HTR-8/SVneo (cell line): Measurements from ENCODE around the gene HOXC11.

Experiments used
- DNase-seq: peaks from one replicate; pipeline ENCODE4 v3.0.0; 2011; ENCODE audit warnings: low spot score, mixed read lengths; ENCODE audit not compliant: insufficient read length
- FAIRE-seq: peaks from 2 replicates; lab custom pipeline; 2011; peaks lifted over from hg19 to GRCh38; lab: Jason Lieb, UNC

Gene HOXC11

DNA sequence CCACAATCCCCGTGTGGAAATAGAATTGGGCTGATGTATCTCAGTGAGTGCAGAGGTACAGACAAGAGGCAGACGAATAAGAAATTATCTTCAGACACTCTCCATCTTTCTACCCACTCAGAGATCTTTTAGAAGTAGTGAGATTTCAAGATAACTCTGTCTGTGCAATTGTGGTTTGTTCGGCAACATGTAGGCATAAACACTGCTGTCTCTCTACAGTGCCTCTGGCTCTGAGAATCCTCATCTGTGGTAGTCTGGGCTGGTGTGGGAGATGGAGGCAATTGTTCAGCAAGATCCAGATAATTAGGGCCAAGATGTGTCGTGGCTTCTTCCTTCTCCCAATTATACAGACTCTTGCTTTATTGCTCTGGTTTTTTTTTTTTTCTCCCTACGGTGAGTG lies 31.2 kb upstream of the HOXC11 start:
- DNase-seq (no peak), FAIRE-seq (no peak)

DNA sequence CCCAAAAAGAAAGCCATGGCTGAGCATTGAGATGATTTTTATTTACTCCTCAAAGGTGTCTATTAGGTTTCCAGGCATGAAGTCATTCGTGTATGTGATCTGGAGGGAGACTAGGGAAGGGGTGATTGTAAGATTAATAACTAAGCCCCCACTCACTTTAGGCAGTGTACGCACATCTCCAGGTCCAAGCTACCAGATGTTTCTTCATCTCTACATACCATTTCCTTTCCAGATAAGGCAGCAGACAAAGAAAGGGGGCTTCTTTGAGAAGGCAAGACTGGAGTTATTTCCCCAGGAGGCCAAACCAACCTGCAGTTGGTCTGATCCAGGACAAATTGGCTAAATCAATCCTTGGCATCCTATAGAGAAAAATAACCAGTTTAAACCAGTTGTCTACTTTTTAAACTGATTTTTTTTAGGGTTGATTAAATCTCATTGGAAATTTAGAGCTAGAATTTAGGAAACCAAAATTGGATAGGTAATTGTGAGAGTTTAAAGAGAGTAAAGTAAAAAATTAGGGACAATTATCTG lies 30.4 kb upstream of the HOXC11 start:
- no peak for DNase-seq
- no peak for FAIRE-seq

GRCh38 chr12:53944209-53944608 lies 28.7 kb upstream of the HOXC11 start:
- FAIRE-seq (no peak), DNase-seq (no peak)

- DNase-seq (no peak), FAIRE-seq (no peak)
Observed at GRCh38 chr12:53944907-53945847, 27.7 kb upstream of the HOXC11 start.

GRCh38 chr12:53947743-53948142 lies 25.2 kb upstream of the HOXC11 start:
- DNase-seq (no peak), FAIRE-seq (no peak)

DNA sequence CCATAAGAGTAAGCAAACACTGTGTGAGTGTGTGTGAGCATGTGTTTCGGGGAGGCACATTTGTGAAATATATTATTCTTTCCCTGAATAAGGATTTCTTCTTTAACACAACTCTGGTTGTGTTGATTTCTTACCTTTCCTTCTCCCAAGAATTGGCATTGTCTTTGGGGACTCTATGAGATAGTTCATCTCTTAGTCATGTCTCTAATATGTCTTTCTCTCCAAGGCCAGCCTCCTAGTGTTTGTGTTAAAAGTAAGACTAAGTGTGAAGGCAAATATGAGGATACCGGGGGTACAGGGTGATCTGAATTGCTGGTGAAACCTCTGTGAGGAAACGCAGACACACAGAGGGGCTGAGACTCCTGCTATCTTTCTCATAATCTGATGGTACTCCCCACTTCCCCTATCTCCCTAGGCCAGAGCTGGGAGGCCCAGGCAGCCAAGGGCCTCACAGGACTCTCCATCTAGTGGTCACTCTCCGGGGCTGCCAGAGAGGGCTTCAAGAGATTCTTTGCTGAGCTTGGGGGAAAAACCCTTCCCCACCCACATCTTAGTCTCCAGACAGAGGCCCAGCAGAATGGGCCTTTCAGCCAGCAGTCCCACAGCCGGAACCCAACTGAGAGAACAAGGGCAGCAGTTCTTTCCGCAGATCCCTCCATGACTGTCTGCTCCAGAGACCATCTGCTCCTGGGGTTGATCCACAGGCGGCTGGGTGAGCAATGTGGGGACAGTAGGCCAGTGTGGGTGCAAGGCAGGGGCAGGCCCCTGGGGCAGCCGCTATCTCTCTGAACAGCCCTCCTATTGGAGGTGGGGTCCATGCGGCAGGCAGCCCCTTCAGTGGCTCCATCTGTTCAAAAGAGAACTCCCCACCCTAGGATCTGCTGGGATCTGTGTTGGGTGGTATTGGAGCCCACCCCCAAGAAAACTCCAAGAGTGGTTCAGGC lies 24.0 kb upstream of the HOXC11 start:
- DNase-seq (no peak), FAIRE-seq (no peak)

DNA sequence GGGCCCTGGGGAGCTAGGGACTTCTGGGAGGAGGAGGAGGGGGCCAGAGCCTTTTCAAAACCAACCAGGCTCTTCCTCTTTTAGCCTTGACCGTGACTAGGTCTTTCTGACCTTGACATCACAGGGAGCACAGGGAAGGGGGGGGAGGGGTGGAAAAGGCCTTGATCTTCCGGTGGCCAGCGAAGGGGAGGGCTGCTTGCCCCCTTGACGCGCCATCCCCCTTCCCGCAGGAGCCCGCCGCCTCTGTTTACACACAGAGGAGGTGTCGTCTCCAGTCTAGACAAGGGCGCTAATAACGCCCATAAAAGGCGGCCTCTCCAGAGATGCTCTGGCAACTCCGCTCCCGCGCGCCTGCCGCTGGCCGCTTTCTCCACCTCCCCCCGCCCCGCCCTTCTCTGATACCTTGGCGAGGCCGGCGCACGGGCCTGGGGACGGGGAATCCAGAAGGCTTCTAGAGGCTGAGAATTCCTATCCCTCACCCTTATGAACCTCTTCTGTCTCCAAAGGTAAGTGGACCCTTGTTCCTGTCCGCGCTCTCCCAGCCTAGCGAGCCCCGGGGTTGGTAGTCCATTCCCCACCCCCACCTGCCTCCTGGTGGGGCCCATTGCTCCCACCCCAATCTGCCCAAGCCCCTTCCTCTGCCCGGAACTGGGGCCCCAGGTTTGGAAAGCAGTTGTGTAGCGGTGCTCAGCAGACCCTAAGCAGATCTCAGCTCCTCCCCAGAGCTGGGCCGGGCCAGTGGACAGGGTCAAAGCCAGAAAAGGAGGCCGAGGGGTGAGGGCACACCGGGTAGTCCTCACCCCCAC lies 23.1 kb upstream of the HOXC11 start:
- FAIRE-seq (no peak), DNase-seq (no peak)

DNA sequence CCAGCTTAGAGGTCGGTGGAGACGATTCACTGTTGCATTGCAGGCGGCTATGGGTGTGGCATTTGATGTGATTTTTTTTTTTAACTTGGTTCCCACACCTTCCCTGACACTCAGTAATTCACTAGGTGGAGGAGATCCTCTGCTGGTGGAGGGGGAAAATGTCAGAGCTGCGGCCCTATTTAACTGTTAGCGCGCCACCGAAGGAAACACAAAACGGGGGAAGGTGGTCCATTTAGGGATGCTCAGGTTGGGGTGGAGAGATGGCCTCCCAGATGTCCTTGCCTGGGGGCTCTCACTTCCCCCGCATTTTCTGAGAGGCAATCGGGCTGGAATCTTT lies 22.5 kb upstream of the HOXC11 start:
- DNase-seq = no peak
- FAIRE-seq = no peak

DNA sequence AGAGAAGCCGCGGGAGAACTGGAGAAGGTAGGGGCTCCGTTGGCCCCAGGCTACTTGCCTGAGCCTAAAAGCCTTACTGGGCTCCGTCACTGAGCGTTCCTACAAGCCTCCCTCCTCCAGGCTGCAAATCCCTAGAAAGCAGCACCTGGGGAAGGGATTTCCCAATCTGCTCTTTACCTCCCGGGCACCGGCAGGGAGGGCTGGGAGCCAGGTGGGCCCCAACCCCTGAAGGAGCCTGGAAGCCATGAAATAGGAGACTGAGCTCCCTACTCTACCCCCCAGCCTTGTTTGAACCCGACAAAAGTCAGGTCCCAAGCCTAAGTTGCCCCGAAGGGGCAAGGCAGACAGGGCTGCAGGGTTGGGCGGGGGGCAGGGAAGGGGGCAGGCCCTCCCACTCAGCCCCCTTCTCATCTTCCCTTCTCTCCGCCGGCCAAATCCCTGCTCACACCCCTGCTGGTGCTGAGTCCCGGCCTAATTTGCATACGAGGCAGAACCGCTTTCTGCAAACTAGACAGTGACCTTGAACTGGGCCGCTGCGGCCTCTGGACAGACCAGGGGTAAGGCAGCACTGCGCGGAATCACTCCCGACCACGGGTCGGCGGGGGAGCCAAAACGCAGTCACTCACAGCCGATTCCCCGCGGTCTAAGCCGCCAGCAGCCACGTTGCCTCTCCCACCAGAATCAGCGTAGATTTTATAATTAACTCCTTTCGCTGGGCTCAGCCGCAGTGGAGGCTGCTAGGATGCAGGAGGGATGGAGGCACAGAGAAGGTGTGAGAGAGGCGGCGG lies 21.9 kb upstream of the HOXC11 start:
- no peak for FAIRE-seq
- DNase-seq = no peak

DNA sequence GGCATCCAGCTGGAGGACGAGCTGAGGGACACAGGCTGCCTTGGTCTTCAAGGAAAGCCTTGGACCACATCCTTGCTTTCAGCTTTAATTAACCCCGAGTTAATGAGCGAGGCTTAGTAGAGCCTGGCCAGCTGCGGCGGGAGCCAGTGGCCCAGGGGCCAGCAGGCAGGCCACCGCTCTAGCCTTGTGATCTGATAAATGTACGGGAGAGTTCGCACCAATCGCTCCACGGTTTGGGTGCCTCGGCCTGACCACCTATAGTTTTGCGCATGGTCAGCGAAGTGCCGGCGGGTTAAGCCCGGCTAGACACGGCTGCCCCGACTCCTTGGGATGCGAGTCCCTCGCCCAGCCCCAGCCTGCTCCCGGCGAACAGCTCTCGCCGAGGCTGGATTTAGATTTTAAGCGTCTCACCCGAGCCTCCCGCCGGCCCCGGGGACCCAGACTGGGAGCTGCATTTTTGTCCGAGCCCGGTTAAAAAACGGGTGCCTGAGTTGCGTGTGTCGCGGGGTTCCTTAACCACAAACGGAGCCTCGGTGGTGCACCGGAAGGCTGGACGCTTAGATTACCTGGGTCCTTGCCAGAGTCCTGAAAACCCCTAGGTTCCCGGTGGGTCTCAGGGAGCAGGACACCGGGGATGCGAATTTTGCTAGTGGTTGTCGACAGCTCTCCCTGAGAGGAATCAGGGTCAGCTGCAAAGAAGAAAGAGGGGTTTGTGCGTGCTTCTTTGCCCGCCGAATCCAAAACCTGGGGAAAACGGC lies 21.2 kb upstream of the HOXC11 start:
- FAIRE-seq (no peak), DNase-seq (no peak)

- DNase-seq (no peak), FAIRE-seq (no peak)
Observed at GRCh38 chr12:53952335-53952694, 20.6 kb upstream of the HOXC11 start.

GRCh38 chr12:53952871-53953734 lies 19.8 kb upstream of the HOXC11 start:
- no peak for FAIRE-seq
- peak; percentile 45 for DNase-seq

DNA sequence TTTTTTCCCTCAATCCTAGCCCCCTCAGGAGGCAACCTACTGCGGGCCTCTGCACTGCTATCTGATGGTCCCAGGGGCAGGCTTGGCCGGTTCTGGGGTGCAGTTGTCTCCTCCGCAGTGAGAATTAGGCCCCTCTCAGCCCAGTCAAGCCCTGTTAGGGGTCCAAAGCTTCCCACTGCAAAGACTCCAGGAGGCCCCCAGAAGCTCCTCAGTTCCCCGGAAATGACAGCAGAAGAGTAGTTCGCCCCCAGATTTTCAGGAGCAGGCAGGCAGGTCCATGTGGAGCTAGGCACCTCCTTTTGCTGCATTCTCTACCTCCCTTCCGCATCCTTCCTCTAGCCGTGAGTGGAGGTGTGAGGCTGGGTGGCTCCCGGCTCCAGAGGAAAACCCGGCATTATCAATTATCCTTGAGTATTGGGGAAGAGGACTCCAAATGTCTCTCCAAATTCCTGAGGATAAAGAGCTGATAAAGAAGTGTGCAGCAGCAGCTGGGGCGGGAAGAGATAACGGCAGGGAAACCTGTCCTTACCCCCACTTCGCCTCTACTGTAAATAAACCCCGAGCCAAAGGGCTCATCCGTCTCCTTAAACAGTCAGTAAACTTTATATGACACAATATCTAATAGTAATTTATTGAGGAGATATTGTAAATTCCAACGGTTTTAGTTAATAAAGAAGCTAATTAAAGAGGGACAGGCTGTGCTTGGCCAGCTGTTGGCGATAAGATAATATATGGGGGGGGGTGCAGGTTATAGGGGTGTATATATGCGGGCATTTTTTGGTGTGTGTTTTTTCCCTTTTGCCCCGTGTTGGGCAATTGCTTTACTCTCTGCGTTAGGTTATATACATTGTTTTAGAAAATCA lies 18.9 kb upstream of the HOXC11 start:
- no peak for FAIRE-seq
- no peak for DNase-seq

DNA sequence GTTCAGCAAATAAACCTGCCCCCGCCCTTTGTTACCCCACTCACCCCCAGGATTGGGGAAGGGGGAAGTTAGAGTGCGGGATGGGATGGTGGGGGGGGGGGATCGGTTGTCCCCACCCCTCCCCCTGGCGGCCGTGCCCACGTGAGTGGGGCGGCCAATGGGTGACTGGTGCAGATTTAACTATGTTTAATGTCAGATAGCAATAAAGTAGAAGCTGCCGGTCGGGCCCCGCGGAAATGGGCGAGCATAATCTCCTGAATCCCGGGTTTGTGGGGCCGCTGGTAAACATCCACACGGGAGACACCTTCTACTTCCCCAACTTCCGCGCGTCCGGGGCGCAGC lies 18.3 kb upstream of the HOXC11 start, which contains the start of gene HOXC12:
Gene HOXC12, plus strand, starts transcription at position 210 of the 342 bp plus-strand sequence. Its CDS starts 27 bp downstream, at position 237.
- FAIRE-seq = no peak
- DNase-seq = no peak

DNA sequence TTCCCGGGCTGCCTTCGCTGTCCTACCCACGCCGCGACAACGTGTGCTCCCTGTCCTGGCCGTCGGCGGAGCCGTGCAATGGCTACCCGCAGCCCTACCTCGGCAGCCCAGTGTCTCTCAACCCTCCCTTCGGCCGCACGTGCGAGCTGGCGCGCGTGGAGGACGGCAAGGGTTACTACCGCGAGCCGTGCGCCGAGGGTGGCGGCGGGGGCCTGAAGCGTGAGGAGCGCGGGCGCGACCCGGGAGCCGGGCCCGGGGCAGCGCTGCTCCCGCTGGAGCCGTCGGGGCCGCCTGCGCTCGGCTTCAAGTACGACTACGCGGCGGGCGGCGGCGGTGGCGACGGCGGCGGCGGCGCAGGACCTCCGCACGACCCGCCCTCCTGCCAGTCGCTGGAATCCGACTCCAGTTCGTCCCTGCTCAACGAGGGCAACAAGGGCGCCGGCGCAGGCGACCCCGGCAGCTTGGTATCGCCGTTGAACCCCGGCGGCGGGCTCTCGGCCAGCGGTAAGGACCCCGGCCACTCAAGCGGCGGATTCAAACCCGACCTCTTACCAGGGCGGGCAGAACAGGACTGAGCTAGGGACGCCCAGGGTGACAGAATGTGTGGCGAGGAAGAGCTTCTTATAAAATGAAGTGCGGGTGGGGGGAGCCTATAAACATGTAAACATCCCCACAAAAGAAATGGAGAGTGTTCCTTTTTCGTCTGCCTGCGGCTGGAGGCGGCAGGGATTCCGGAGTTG lies 17.7 kb upstream of the HOXC11 start:
- DNase-seq (no peak), FAIRE-seq (no peak)

GRCh38 chr12:53955776-53956250 lies 17.1 kb upstream of the HOXC11 start:
- no peak for FAIRE-seq
- no peak for DNase-seq
